Right lobe of liver (tissue), 6 donors: Measurements from ENCODE around the gene JAZF1. TPM values are rescaled to one million over a fixed set of nuclear protein-coding genes. Genes with fewer than 3 reads are reported as not detected.

Source experiments
- ATAC-seq, 4 donors: fragments of 200-7000 bp; cut with Tn5 transposase; one replicate each; pipeline ENCODE4 v1.9.1; 2020; ENCODE audit warnings: mild to moderate bottlenecking in 4 of 4, moderate library complexity in 4 of 4
- DNase-seq, 3 donors: peaks; one replicate each; pipeline ENCODE4 v3.0.0-alpha.2; 2020
- H3K27ac ChIP-seq, 3 donors: fragments of 200-600 bp; one replicate each; pipeline ENCODE4 v1.8.0; 2022
- H3K27me3 ChIP-seq, 2 donors: fragments of 200-600 bp; one replicate each; pipeline ENCODE4 v1.8.0; 2022
- H3K36me3 ChIP-seq, 4 donors: fragments of 200-600 bp; sonication (generic) in 1 of 4; one replicate each; pipeline versions ENCODE4 v1.5.1 to v1.8.0; 2017 to 2022; ENCODE audit warnings: control low read depth in 1 of 4
- H3K4me1 ChIP-seq, 4 donors: fragments of 200-600 bp; sonication (generic) in 1 of 4; one replicate each; pipeline versions ENCODE4 v1.5.1 to v1.8.0; 2017 to 2022; ENCODE audit warnings: control low read depth in 1 of 4
- H3K4me3 ChIP-seq, 3 donors: fragments of 200-600 bp; one replicate each; pipeline ENCODE4 v1.8.0; 2022
- H3K9me3 ChIP-seq, 4 donors: fragments of 200-600 bp; sonication (generic) in 1 of 4; one replicate each; pipeline versions ENCODE4 v1.5.1 to v1.8.0; 2017 to 2022; ENCODE audit warnings: control low read depth in 1 of 4
- CTCF ChIP-seq, 4 donors: fragments of 200-600 bp in 3 of 4; fragments of 450-650 bp in 1 of 4; IDR thresholded peaks; one replicate each; pipeline versions ENCODE4 v1.5.1 to v1.8.0; 2016 to 2022; ENCODE audit warnings: antibody characterized with exemption in 4 of 4, mild to moderate bottlenecking in 2 of 4
- POLR2A ChIP-seq: fragments of 450-650 bp; IDR thresholded peaks from one replicate; pipeline ENCODE4 v1.6.1; 2017; ENCODE audit warnings: antibody characterized with exemption, mild to moderate bottlenecking
- WGBS: methylation state at CpG from one replicate; pipeline ENCODE4 v1.1.6; 2018; ENCODE audit warnings: low coverage, low lambda C conversion rate; ENCODE audit not compliant: insufficient coverage; ENCODE audit errors: missing lambda C conversion rate; 5-methylcytosine and 5-hydroxymethylcytosine counted together
- intact Hi-C, 2 donors: fragments of 100-400 bp; cut with DNase I; formaldehyde crosslinking; loops; one replicate each; pipeline versions ENCODE4 v1.11.2 to v1.14.1; 2022
- total RNA-seq, 6 experiments: library from RNA; depleted of rRNA in 2 of 6; stranded (reverse); fragments of >200 nt in 2 of 6; fragmentation: NEBNext Ultra II Directional in 3 of 6; extraction: Animal tissue kit (Norgen Biotek cat#: 25700) in 3 of 6; gene quantifications; one replicate each; pipeline versions ENCODE4 v1.1.0 to v1.2.4, GENCODE V29; 2016 to 2023
- donor health status: DM: no; HTN: yes; CAD: no.
- donor health status: DM: no; HTN: no; CAD: no.
- donor health status: DM: no; HTN: no; CAD: no.
- donor health status: DM: no; HTN: yes; CAD: no.
- donor health status: DM: no; HTN: yes; CAD: no.

Gene JAZF1
- total RNA-seq, 6 experiments from 2014 or later = 4.8 to 20.9 (median 6.9) TPM

- WGBS = 89% methylated on average over 3 of the region's 4 CpGs
- Histone ChIP-seq H3K4me1 (no peaks in the 10 kb centered on the region), H3K4me3 (no peak overlapping the region), H3K27ac (no peak overlapping the region), H3K9me3 (no peaks in the 10 kb centered on the region), H3K36me3 (no peaks in the 10 kb centered on the region), H3K27me3 (no peaks in the 10 kb centered on the region)
- DNase-seq (no peak), ATAC-seq (no peak)
- no peak for TF ChIP-seq POLR2A
- no peak for TF ChIP-seq CTCF (IDR thresholded peaks at IDR 0.05)
- intact Hi-C loops = no loop called here
Observed at GRCh38 chr7:28125431-28126409, 54.9 kb downstream of the JAZF1 start.

GRCh38 chr7:28124413-28124812 is 56.2 kb downstream of the JAZF1 start:
- no peak overlapping the region for H3K27ac ChIP-seq
- 100% methylated on average over 1 of the region's 2 CpGs for WGBS
- no peaks in the 10 kb centered on the region for H3K4me1 ChIP-seq
- H3K27me3 ChIP-seq = no peaks in the 10 kb centered on the region
- TF ChIP-seq CTCF (IDR thresholded peaks at IDR 0.05) (no peak), POLR2A (no peak)
- H3K4me3 ChIP-seq = no peak overlapping the region
- no peaks in the 10 kb centered on the region for H3K36me3 ChIP-seq
- ATAC-seq (no peak), DNase-seq (no peak)
- intact Hi-C loops = no loop called here
- no peaks in the 10 kb centered on the region for H3K9me3 ChIP-seq

GRCh38 chr7:28123752-28124151 is 56.8 kb downstream of the JAZF1 start:
- WGBS = 98% methylated on average over 5 of the region's 5 CpGs
- no peak for TF ChIP-seq POLR2A
- no peak for TF ChIP-seq CTCF (IDR thresholded peaks at IDR 0.05)
- Histone ChIP-seq H3K4me3 (no peak overlapping the region), H3K27ac (no peak overlapping the region), H3K4me1 (no peaks in the 10 kb centered on the region), H3K27me3 (no peaks in the 10 kb centered on the region), H3K9me3 (no peaks in the 10 kb centered on the region), H3K36me3 (no peaks in the 10 kb centered on the region)
- intact Hi-C loops = no loop called here
- no peak for DNase-seq
- ATAC-seq = no peak

GRCh38 chr7:28121496-28121895 is 59.1 kb downstream of the JAZF1 start:
- no peak for TF ChIP-seq POLR2A
- TF ChIP-seq CTCF (IDR thresholded peaks at IDR 0.05) = no peak
- Histone ChIP-seq H3K27me3 (no peaks in the 10 kb centered on the region), H3K36me3 (no peaks in the 10 kb centered on the region), H3K4me3 (no peak overlapping the region), H3K4me1 (peaks cover 0 to 3% (median 0%) of the 10 kb centered on the region in 4 donors), H3K9me3 (no peaks in the 10 kb centered on the region), H3K27ac (no peak overlapping the region)
- intact Hi-C loops = no loop called here
- no peak for ATAC-seq
- no peak for DNase-seq
- WGBS = 91% methylated on average over 4 of the region's 5 CpGs
